DMS79 treated with DMSO at 0.1 percent for 48 hours (cell line): Measurements from ENCODE around the gene IL11.

Source experiments
- DNase-seq: peaks from one replicate; lab custom pipeline; 2025; lab: John Stamatoyannopoulos, UW

The IL11 gene

DNA sequence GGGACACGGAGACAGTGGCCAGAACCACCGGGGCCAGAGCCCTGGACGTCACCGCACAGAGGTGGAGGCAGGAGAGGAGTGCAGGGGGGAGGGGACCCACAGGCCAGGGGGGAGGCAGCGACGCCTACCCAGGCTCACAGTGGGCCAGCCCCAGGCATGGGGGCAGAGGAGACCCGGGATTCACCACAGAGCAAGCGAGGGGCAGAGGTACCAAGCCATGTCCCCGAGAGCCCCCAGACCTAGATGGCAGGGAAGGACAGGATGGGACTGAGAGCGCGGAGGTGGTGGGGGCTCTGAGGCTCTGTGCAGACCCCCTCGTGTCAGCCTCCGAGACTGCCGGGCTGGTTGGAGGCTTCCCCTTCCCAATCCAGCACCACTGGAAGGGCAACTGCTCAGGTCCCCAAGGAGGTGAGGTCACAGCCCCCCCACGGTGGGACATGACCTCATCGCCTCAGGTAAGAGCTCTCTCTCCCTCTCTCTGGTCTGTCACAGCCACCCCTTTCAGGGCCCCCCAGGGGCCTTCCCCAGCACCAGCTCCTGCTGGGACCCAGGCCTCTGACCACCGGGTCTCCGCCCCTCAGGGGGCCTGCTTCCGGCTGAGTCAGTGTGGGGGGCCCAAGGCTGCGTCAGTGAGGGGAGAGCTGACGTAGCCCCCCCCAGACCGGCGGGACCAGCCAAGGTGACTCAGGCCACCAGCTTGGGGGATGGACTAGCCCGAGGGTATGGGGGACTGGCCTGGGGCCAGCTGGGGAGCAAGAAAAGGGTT is 2.2 kb upstream of the IL11 start:
- no peak for DNase-seq

DNA sequence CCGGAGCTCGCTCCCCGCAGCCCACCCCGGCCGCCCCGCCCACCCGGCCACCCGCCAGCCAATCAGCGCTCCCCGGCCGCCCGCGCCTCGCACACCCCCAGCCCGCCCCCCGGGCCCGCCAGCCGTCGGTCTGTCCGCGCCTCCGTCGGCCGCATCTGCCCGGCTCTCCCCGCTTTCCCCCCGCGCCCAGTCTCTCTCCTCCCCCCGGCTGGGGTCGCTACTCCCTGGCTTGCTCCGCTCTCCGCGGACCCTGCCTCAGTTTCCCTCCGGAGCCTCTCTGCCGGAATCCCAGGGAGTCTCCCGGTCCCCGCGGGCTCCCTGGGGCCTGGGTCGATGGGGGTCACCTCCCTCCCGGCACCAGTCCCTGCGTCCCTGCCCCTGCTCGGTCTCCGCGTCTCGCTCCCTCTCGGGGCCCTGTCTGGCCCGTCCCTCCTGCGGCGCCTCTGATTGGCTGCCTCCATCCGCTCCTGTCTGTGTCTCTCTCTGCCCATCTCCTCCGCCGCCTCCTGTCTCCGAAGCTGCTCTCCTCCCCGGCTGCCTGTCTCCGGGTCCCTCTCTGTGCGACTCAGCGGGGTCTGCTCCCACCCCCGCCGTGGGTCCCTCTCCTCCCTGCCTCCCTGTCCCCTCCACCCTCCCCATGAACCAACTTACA is 484 bp downstream of the IL11 start:
- DNase-seq = peak; percentile 25

DNA sequence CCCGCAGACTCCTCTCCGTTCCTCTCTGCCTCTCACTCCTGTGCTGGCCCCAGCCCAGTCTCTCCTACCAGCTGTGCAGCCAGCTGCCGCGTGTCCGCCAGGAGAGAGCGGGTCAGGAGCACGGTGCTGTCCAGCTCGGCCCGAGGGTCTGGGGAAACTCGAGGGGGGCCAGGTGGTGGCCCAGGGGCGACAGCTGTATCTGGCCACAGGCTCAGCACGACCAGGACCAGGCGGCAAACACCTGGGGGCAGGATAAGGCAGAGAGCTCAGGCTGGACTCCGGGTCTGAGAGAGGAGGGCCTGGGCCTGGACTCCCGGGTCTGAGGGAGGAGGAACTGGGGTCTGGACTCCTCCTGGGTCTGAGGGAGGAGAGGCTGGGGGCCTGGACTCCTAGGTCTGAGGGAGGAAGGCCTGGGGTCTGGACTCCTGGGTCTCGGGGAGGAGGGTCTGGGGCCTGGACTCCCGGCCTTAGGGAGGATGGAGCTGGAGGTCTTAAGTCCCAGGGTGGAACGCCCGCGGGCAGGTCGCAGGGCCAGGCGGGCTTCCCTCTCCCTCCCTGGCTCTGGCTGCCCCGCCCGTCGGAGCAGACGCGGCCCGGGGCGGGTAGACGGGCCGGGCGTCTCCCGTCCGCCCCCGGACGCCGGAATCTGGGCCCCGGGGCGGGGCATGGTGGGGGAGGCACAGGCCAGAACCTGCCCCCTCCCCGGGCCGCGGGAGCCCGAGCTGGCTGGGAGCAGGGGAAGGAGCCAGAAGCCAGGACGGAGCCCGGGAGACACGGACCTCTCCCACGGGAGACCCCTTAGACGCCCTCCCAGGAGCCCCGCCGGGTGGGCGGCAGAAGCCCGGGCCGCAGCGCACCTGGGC is 1.3 kb downstream of the IL11 start:
- DNase-seq = no peak

DNA sequence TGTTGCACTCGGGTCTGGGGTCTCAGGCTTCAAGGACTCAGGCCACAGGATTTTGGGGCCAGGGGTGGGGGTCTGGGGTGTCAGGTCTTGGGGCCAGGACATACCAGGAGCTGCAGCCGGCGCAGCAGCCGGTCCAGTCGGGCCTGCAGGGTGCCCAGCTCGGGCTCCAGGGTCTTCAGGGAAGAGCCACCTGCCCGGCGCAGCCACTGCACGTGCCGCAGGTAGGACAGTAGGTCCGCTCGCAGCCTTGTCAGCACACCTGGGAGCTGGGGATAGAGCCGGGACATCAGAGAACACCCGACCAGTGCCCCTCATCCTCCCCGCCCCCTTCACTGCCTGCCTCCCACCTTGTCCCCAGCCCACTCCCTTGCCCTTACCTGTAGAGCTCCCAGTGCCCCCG is 2.2 kb downstream of the IL11 start:
- no peak for DNase-seq

DNA sequence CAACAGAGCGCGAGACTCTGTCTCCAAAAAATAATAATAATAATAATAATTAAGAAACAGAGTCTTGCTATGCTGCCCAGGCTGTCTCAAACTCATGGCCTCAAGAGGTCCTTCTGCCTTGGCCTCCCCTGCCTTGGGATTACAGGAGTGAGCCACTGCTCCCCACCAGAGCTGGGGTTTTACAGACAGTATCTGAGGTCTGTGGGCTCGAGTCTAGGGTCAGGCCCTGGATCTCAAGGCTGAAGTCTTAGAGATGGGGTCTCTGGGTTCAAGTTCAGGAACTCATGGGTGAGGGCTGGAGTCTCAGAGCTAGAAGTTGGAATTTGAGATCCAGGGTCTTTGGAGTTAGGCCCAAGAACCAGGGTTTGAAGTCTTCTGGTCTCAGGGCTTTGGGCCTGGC is 3.5 kb downstream of the IL11 start:
- no peak for DNase-seq

DNA sequence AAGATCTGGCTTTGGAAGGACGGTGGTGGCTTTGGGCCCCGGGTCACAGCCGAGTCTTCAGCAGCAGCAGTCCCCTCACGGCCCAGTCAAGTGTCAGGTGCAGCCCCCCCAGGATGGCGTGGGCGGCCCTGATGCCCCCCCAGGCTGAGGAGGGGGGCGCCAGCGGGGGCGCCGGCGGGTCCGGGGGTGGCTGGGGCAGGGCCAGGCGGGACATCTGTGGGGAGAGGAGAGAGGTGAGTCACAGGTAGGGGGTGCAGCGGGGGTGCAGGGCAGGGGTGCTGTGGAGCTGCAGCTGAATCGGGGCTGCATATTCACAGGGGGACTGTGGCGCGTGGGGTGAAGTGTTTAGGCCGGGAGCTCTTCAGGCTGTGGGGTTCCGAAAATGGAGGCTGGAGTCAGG is 4.3 kb downstream of the IL11 start:
- no peak for DNase-seq

DNA sequence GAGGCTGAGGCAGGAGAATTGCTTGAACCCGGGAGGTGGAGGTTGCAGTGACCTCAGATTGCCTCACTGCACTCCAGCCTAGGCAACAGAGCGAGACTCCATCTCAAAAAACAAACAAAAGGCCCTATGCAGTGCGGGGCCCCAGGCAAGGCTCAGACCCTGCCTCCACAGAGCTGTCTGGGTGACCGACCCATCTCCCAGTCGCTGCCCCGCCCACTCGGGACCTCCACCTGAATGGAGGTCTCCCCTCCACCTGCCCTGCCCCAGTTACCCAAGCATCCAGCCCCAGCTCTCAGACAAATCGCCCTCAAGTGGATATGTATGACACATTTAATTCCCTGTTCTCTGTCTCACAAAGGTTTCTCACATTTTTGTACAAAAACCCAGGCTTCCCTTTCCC is 5.0 kb downstream of the IL11 start:
- no peak for DNase-seq

DNA sequence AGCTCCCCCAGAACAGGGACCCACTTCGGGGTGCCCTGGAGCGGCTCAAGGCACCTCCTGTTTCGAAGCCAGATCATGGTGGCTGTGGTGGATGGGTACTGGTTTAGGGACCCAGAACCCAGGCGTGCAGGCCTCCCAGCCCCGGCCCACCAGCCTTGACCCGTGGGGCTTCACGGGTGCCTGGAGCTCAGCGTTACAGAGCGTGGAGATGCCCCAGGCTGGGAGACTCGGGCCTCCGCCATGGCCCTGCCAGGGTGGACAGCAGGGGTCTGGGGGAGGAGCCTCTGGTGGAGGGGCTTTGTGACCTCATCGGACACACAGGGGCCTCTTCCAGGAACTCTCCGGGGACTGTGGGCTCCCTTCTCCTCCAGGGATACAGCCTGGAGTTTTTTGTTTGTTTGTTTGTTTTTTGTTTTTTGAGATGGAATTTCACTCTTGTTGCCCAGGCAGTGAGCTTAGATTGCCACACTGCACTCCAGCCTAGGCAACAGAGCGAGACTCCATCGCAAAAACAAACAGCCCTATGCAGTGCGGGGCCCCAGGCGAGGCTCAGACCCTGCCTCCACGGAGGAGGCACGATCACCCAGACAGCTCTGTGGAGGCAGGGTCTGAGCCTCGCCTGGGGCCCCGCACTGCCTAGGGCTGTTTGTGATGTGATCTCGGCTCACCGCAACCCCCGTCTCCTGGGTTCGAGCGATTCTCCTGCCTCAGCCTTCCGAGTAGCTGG is 7.1 kb downstream of the IL11 start, which contains the start of gene GARIN5B:
TSS of gene GARIN5B (minus strand) at position 271 of the 727 bp plus-strand sequence. CDS start at position 77, 194 bp downstream.
- DNase-seq = no peak

DNA sequence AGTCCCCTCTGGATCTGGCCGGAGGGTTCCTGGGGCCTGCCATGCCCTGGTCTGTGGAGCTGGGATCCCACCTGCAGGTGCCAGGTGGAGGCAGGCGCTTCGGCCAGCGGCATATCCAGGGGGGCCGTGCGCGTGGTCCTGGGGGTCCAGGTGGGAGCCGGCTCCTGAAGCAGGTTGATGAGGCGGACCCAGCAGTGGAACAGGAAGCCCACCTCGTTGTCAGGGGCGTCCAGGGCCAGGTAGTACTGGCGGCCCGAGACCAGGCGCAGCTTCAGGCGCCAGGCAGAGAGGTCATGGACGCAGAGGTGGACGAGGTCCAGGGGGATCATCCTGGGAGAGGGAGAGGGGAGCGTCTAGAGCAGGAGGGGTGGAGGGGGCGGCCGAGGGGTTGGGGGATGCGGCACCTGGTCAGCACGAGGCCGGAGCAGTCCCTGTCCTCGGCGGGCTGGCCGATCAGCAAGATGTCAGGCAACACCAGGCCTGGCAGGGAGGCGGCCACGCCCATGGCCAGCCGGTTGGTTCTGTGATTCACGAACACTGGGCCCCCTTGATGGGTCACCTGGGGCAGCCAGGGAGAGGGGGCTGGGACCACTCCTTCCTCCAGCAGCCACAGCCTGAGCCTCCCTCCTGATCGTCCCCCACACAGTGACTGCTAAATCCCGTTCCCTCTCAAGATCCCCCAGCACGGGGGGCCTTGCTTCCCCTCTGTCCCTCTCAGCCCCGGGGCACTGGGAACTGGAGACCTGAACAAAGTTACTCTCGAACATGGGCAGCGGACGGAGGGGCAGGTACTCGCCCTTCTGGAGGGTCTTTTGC is 7.9 kb downstream of the IL11 start:
- no peak for DNase-seq

DNA sequence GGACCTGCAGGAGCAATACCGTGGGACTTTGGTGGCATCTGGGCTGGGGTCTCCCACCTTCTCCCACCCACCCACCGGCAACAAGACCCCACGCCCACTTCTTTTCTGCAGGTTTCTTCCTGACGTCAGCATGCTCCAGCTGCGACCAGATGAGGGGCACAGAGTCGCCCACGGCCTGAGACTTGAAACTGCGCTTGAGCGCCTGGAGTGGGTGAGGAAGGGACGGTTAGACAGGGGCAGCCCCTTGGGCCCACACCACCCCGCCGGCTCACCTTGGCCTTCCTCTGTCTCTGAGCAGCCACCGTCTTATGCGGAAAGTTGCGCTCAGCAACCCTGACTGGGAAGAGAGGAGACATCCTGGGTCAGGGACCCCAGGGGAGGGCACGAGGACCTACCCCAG is 9.4 kb downstream of the IL11 start:
- no peak for DNase-seq

DNA sequence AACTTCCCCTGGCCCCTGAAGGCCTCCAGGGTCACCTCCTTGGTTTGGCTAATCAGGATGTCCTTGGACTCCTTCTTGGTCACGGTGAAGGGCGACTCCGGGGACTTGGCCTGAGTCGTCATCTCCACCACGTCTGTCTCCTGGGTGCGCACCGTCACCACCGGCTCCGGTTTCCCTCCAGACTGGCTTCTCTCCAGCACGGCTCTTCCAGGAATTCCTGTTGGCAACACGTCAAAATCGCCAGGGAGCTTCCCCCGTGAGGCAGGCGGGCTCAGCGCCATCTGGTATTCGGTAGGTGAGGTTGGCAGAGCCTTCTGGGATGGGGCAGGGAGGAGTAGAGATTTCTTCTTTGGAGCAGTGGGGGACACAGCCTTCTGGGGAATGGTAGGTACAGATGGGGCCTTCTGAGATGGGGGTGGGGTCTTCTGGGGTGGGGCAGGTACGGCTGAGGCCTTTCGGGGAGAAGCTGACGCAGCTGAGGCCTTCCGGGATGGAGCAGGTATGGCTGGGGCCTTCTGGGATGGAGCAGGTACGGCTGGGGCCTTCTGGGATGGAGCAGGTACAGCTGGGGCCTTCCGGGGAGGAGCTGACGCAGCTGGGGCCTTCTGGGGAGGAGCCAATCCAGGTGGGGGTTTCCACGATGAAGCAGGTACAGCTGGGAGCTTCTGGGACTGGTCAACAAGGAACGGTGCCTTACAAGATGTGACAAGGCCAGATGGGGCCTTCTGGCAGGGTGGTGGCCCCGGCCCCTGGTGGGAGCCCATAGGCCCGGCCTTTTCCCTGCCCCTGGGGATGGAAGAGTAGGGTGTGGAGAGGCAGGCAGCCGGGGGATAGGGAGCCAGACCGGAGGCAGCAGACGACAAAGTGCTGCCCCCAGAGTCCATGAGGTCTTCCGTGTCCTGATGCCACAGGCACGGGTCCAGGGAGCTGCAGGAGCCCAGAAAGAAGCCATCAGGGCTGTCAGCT is 11.0 kb downstream of the IL11 start:
- no peak for DNase-seq

DNA sequence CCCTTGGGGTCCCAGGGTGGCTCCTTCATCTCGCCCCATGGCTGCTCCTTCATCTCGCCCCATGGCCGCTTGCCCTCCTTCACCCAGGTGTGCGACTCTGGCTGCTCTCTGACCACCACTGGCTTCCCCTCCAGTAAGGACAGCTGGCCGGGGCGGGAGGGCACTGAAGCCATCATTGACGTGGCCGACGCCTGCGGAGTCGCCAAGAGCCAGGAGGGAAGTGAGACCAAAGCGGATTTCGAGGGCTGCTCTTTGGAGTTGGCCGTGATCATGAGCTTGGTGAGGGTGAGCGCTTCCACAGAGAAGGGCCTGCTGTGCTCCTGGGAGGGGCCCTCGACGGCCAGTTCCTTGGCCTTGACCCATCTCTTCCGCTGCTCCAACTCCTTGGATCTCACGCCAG is 11.8 kb downstream of the IL11 start:
- no peak for DNase-seq

DNA sequence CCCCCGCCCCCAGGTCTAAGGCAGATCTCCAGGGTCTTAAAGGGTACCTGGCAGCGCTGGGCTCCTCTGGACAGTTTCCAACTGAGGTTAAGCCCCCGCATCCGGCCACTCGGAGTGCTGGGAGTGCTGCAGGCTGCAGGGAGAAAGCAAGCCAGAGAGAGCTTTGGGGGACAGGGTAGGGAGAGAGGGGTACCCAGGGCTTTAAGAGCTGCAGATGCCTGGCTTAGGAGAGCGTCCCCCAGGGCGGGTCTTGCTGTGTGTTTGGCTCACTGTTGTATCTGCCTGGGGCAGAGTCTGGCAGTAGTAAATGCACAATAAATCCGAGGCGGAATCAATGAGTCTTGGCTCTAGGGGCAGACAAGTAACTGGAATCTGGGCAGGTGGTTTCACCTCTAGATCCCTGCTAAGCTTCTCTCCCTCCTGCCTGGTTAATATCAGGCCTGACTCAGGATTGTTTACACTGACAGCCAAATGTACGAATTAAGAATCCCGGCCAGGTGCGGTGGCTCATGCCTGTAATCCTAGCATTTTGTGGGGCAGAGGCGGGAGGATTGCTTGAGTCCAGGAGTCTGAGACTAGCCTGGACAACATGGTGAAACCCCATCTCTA is 14.9 kb downstream of the IL11 start:
- DNase-seq = no peak

DNA sequence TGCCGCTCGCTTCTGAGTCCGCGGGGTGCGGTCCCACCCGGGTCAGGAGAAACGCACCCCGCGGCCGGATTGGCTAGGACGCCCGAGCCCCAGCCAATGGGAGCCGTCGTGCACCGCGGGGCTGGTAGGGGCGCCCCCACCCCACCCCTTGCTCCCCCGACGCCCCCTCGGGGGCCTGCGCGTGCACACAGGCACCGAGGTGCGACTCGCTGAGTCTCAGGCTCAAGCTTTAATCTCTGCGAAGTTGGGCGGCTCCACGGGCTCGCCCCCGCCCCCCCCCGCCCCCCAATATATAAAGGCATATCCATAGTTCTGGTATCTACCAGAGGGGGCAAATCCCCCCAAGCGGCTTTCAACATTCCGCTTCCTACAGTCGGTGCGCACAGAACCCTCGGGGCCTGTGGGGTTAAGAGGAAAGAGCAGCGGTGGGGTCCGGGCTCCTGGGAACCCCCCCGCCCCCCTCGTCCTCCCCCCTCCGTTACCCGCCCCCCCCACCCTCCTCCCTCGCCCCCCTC is 15.5 kb downstream of the IL11 start, which contains the start of gene COX6B2:
TSS of gene COX6B2 (minus strand) at position 22 of the 515 bp plus-strand sequence. CDS start 198 bp downstream, outside the sequence.
- no peak for DNase-seq

DNA sequence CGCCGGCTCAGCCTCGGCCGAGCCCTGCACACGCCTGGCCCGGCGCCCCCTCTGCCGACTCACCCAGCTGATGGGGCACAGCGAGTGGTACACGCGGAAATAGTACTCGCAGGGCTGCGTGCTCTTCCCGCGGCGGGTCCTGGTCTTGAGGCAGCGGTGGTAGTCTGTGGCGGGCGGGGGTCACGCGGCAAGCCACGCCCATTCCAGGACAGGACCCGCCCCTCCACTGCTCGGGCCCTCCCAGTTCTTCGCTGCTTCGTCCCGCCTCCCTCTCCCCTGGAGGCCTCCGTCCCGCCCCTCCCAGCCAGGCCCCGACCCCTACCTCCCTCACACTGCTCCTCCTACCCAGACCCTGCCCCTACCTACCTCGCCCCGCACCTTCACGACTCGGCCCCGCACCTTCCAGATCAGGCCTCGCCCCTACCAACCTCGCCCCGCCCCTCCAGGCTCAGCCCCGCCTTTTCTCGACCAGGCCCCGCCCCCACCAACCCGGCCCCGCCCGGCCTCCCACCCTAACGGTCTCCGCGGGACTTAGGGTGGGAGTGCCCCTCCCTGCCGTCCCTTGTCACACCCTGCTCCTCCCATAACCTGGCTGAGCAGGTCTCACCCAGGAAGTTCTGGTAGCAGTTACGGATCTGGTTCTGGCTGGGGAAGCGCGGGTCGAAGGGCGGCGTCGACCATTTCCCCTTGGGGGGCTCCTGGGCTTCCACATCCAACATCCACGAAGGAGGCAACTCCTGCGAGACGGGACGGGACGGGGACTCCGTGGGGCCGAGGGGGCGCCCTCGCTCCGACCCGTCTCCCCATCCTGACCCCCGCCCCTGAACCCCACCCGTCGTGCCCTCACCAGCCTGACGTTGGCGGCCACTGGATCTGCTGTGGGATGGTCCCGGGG is 16.2 kb downstream of the IL11 start:
- DNase-seq = no peak

DNA sequence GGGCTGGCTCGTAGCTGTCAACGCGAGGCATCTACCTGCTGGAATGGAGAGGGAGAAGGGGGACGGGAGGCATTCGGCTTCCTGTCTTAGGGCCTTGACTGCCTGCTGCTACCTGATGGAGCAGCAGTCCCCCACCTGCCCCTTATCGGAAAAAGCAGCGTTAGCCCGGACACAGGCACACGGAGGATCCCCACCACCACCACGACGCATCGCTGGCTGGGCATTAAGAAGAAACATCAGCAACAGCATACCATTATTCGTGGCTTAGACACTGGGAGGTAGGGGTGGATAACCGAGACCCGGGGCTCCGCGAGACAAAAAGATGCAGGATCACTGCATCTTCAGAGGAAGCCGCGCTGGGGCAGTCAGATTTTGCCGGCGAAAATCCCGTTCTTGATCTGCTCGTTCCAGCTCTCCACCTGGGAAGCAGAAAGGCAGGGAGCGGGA is 16.9 kb downstream of the IL11 start:
- DNase-seq = no peak

DNA sequence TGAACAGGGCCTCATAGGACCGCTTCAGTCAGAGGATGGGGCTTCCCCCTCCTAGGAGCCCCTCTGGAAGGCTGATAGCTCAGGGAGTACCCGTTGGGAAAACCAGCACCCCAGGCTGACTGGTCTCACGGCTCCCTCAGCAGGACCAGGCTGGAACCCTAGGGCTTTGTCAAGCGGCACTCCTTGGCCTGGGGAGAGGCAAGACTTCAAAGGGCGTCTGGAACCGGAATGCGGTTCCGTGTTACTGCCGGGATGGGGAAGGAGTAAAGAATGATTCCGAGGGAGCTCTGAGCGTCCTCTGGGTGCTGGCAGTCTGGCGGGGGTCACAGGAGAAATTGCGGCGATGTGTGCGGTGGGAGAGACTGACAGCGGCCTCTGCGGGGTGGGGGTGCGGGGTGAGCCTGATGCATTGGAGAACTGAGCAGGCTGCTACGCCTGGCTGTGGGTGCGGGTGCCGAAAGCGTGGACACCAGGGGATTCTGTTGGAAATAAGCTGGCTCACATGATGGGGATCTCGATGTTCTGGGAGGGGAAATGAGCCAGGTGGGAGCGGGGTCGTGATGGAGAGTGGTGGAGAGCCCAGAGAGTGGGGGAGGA is 17.6 kb downstream of the IL11 start:
- DNase-seq = no peak

DNA sequence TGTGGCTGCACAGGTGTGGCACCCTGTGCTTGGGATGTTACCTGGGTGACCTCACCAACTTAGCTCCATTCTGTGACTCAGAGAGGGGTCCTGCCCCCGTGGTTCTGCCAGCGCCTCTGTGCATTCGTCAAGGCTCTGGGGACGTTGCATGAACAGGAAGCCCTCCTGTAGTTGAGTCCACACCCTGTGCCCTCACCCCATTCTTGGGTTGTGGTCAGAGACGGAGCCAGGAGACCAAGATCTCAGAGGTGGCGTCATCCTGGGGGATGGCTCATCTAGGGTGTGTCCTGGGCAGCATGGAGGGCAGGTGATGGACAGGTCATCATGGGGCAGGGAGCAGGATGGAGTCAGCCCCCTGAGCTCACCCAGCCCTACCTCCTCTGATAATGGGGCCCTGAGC is 18.2 kb downstream of the IL11 start:
- DNase-seq = no peak
